ENCODE measurements around the gene TOX2. TPM values are rescaled to one million over a fixed set of nuclear protein-coding genes. Genes with fewer than 3 reads are reported as not detected.

TOX2 gene
- total and polyA plus RNA-seq, 2 of the 8 experiments (the other 6 are each of a cell fraction or from before 2014, with no cell fraction given) = 1.8 to 3.4 TPM

DNA sequence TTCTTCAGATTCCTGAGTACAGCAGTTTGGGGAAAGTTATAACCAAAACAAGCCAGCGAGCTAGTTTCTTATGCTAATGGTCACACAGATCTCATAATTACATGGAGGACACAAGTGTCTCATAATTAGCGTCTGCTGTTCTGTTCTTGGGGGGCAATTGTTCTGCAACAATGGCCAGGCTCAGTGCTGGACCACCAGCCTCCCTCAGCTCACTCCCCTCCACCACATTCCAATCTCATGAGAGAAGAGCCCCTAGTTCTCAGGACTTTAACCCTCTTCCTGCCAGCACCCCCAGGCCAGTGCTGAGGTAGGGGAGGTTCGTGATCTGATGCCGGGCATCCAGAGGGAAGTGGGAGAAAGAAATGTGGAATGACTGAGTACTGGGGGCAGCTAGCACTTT, 20.2 kb upstream of the TOX2 start:
- peak overlapping the region; percentile 38; the same call in 1 of the 2 replicates for H2AFZ ChIP-seq (ENCODE audit: low read length)
- WGBS, 2 experiments (ENCODE audit: extremely low coverage in 1 of 2, insufficient coverage in 1 of 2, insufficient read length in 1 of 2, insufficient replicate concordance in 2 of 2, low coverage in 1 of 2, low lambda C conversion rate in 2 of 2, missing lambda C conversion rate in 1 of 2) = 43% methylated on average over 4 of the region's 4 CpGs; no CpG with 5 or more reads in 1 of the 2 experiments
- H3K4me2 ChIP-seq (ENCODE audit: insufficient read depth in 1 of 2, low read depth in 2 of 2, low read length in 2 of 2) = peak overlapping the region; percentile 17 to 24; a peak in 2 of 4 replicates
- no peak overlapping the region for H3K4ac ChIP-seq (replicated peaks; ENCODE audit: insufficient read length, low read depth, low read length)
- ChIA-PET POLR2A (ENCODE audit: partially characterized antibody) (no interaction called here), CTCF (ENCODE audit: partially characterized antibody) (interaction anchor here (1.0 kb wide), 1 partner anchor 16 kb away, joined by 7 read pairs; no protein-coding TSS in a partner anchor)
- H2BK5ac ChIP-seq (ENCODE audit: low read depth, low read length) = no peak overlapping the region
- H3K79me2 ChIP-seq (ENCODE audit: control insufficient read depth in 1 of 2, insufficient read depth in 2 of 2, low read length in 2 of 2) = no peaks in the 10 kb centered on the region
- no peak overlapping the region for H3K9ac ChIP-seq (replicated peaks in 1 of 4; ENCODE audit: extremely low read depth in 1 of 4, low read depth in 3 of 4, low read length in 3 of 4)
- 0 out of 2 replicates have a peak overlapping the region, but pooled peaks have one; percentile 2 for H3K18ac ChIP-seq (ENCODE audit: extremely low read depth, low read length)
- H3K4me1 ChIP-seq (replicated peaks in 1 of 4; ENCODE audit: control insufficient read depth in 3 of 4, insufficient read depth in 4 of 4, low read length in 3 of 4) = peaks cover 6 to 13% (median 8%) of the 10 kb centered on the region in 4 experiments
- no peaks in the 10 kb centered on the region for H3K79me1 ChIP-seq (ENCODE audit: low read depth, low read length)
- H4K5ac ChIP-seq (ENCODE audit: insufficient read length, low read depth, low read length) = no peak overlapping the region
- no peak overlapping the region for H3K23ac ChIP-seq (ENCODE audit: insufficient read length)
- H3K4me3 ChIP-seq (ENCODE audit: extremely low read depth in 1 of 4, insufficient read depth in 2 of 4, low read depth in 3 of 4, low read length in 4 of 4) = no peak overlapping the region
- H2BK20ac ChIP-seq (ENCODE audit: low read length) = no peak overlapping the region
- H2BK120ac ChIP-seq (replicated peaks; ENCODE audit: low read depth, low read length) = no peak overlapping the region
- H4K91ac ChIP-seq (replicated peaks; ENCODE audit: insufficient read length, low read length) = no peak overlapping the region
- H2BK15ac ChIP-seq (ENCODE audit: low read length) = no peak overlapping the region
- peaks cover 2% of the 10 kb centered on the region; the same call in 1 of the 2 replicates for H3K23me2 ChIP-seq (ENCODE audit: low read depth, low read length)
- H3K56ac ChIP-seq (replicated peaks; ENCODE audit: insufficient read length, low read depth, low read length) = no peak overlapping the region
- H3K27ac ChIP-seq (ENCODE audit: low read depth, low read length) = no peak overlapping the region
- H3K14ac ChIP-seq (ENCODE audit: insufficient read length) = no peak overlapping the region
- no peak overlapping the region for H2BK12ac ChIP-seq (ENCODE audit: low read depth, low read length)
- H4K8ac ChIP-seq (ENCODE audit: extremely low read depth, insufficient read depth, low read length) = no peak overlapping the region
- DNase-seq (ENCODE audit: low read depth in 1 of 2, low spot score in 2 of 2) = no peak
- FAIRE-seq = no peak
- no peaks in the 10 kb centered on the region for H3K36me3 ChIP-seq (ENCODE audit: control insufficient read depth in 2 of 4, insufficient read depth in 4 of 4, low read length in 3 of 4)
- H3K27me3 ChIP-seq (replicated peaks in 1 of 4; ENCODE audit: control insufficient read depth in 3 of 4, extremely low read depth in 1 of 4, insufficient read depth in 3 of 4, low read length in 3 of 4) = no peaks in the 10 kb centered on the region
- H2AK5ac ChIP-seq (ENCODE audit: low read depth, low read length) = no peak overlapping the region
- H4K20me1 ChIP-seq (replicated peaks in 1 of 2; ENCODE audit: control insufficient read depth in 1 of 2, insufficient read depth in 2 of 2, low read length in 2 of 2) = no peaks in the 10 kb centered on the region
- no peaks in the 10 kb centered on the region; a peak in 1 of 4 replicates for H3K9me3 ChIP-seq (ENCODE audit: insufficient read depth in 2 of 2, low read depth in 1 of 2, low read length in 1 of 2)
- TF ChIP-seq CBX8 (IDR thresholded peaks at IDR 0.05; ENCODE audit: borderline replicate concordance, low read depth, low read length) = no peak
- no peak for TF ChIP-seq TBP (IDR thresholded peaks at IDR 0.05; ENCODE audit: low read depth, low read length)
- TF ChIP-seq, protein P1, sequence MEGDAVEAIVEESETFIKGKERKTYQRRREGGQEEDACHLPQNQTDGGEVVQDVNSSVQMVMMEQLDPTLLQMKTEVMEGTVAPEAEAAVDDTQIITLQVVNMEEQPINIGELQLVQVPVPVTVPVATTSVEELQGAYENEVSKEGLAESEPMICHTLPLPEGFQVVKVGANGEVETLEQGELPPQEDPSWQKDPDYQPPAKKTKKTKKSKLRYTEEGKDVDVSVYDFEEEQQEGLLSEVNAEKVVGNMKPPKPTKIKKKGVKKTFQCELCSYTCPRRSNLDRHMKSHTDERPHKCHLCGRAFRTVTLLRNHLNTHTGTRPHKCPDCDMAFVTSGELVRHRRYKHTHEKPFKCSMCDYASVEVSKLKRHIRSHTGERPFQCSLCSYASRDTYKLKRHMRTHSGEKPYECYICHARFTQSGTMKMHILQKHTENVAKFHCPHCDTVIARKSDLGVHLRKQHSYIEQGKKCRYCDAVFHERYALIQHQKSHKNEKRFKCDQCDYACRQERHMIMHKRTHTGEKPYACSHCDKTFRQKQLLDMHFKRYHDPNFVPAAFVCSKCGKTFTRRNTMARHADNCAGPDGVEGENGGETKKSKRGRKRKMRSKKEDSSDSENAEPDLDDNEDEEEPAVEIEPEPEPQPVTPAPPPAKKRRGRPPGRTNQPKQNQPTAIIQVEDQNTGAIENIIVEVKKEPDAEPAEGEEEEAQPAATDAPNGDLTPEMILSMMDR (IDR thresholded peaks at IDR 0.05; ENCODE audit: control extremely low read depth in 1 of 3, insufficient read depth in 1 of 3, low read depth in 1 of 3, low read length in 3 of 3) = no peak
- no peak for TF ChIP-seq SIX5 (IDR thresholded peaks at IDR 0.05; ENCODE audit: low read depth, low read length)
- no peak for TF ChIP-seq GABPA (IDR thresholded peaks at IDR 0.05; ENCODE audit: borderline replicate concordance, insufficient read depth, low read length)
- TF ChIP-seq, protein P2, sequence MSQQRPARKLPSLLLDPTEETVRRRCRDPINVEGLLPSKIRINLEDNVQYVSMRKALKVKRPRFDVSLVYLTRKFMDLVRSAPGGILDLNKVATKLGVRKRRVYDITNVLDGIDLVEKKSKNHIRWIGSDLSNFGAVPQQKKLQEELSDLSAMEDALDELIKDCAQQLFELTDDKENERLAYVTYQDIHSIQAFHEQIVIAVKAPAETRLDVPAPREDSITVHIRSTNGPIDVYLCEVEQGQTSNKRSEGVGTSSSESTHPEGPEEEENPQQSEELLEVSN (IDR thresholded peaks at IDR 0.05) = no peak
- peak; percentile 91 for TF ChIP-seq JUND (IDR thresholded peaks at IDR 0.05; ENCODE audit: low read length)
- no peak for TF ChIP-seq FOSL1 (IDR thresholded peaks at IDR 0.05; ENCODE audit: insufficient read depth, low read depth, low read length)
- TF ChIP-seq ZNF274 (IDR thresholded peaks at IDR 0.05; ENCODE audit: borderline replicate concordance, extremely low read depth, low read length) = no peak

Measured in H1 (cell line).